Thoracic aorta (tissue), 2 donors: ENCODE results near the gene CNKSR3. TPM values are rescaled to one million over a fixed set of nuclear protein-coding genes. Genes with fewer than 3 reads are reported as not detected.
"Not testable (repeated sequence)": the region's sequence is repeated elsewhere in the genome, so short reads cannot be mapped to it uniquely, and the experiment has no call there.

ENCODE experiments used
- ATAC-seq: fragments of 150-250 bp; one replicate; pipeline ENCODE4 v1.8.0; 2017; ENCODE audit warnings: low read depth; ENCODE audit not compliant: insufficient number of reproducible peaks, low FRiP score
- DNase-seq: peaks from one replicate; pipeline ENCODE4 v3.0.0-alpha.2; 2020; ENCODE audit warnings: low spot score
- H3K27ac ChIP-seq, 2 donors: fragments of 200-600 bp; sonication (generic); 1 replicate in 1 of 2; 2 replicates in 1 of 2; pipeline ENCODE4 v1.5.1; 2016; ENCODE audit warnings: mild to moderate bottlenecking in 2 of 2, moderate library complexity in 2 of 2
- H3K27me3 ChIP-seq: fragments of 200-600 bp; sonication (generic); replicated peaks from 2 replicates; pipeline ENCODE4 v1.6.0; 2016; ENCODE audit warnings: mild to moderate bottlenecking; ENCODE audit not compliant: insufficient read depth
- H3K36me3 ChIP-seq: fragments of 200-600 bp; sonication (generic); one replicate; pipeline ENCODE4 v1.5.1; 2016
- H3K4me1 ChIP-seq, 2 donors: fragments of 200-600 bp; sonication (generic); 1 replicate in 1 of 2; 2 replicates in 1 of 2; pipeline versions ENCODE4 v1.5.1 to v1.6.0; 2016; ENCODE audit warnings: low read depth in 2 of 2, mild to moderate bottlenecking in 1 of 2; ENCODE audit not compliant: control insufficient read depth in 1 of 2
- H3K4me3 ChIP-seq: fragments of 200-600 bp; sonication (generic); 2 replicates; pipeline ENCODE4 v1.5.1; 2016; ENCODE audit warnings: mild to moderate bottlenecking
- H3K9me3 ChIP-seq: fragments of 200-600 bp; sonication (generic); 2 replicates; pipeline ENCODE4 v1.5.1; 2016
- total RNA-seq, 2 donors: library from RNA; depleted of rRNA; stranded (reverse); fragments of >200 nt; gene quantifications; one replicate each; pipeline versions ENCODE4 v1.1.0 to v1.2.3, GENCODE V29; 2016
- TF ChIP-seq, protein P1 (sequence below): fragments of 200-600 bp; sonication (generic); IDR thresholded peaks from one replicate; pipeline ENCODE4 v1.5.1; 2019; ENCODE audit warnings: antibody characterized with exemption

Gene CNKSR3
- total RNA-seq, 2 donors from 2014 or later, result 20.2 to 22.9 TPM

DNA sequence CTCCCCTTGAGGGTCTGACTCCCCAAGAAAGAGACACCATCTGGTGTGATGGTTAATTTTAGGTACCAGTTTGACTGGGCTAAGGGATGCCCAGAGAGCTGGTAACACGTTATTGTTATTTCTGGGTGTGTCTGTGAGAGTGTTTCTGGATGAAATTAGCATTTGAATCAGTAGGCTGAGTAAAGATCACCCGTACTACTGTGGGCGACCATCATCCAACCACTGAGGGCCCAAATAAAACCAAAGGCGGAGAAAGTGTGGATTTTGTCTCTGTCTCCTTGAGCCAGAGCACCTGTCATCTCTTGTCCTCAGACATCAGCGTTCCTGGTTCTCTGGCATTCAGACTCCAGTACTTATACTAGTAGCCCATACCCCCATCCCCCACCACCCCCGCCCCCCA lies 7.9 kb upstream of the CNKSR3 start:
- TF ChIP-seq, protein P1, sequence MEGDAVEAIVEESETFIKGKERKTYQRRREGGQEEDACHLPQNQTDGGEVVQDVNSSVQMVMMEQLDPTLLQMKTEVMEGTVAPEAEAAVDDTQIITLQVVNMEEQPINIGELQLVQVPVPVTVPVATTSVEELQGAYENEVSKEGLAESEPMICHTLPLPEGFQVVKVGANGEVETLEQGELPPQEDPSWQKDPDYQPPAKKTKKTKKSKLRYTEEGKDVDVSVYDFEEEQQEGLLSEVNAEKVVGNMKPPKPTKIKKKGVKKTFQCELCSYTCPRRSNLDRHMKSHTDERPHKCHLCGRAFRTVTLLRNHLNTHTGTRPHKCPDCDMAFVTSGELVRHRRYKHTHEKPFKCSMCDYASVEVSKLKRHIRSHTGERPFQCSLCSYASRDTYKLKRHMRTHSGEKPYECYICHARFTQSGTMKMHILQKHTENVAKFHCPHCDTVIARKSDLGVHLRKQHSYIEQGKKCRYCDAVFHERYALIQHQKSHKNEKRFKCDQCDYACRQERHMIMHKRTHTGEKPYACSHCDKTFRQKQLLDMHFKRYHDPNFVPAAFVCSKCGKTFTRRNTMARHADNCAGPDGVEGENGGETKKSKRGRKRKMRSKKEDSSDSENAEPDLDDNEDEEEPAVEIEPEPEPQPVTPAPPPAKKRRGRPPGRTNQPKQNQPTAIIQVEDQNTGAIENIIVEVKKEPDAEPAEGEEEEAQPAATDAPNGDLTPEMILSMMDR, result no peak
- Histone ChIP-seq H3K36me3 (no peaks in the 10 kb centered on the region), H3K4me1 (peaks cover 0 to 12% of the 10 kb centered on the region in 2 donors), H3K27ac (no peak overlapping the region), H3K4me3 (no peak overlapping the region), H3K9me3 (no peaks in the 10 kb centered on the region), H3K27me3 (no peaks in the 10 kb centered on the region)
- ATAC-seq (no peak), DNase-seq (no peak)

DNA sequence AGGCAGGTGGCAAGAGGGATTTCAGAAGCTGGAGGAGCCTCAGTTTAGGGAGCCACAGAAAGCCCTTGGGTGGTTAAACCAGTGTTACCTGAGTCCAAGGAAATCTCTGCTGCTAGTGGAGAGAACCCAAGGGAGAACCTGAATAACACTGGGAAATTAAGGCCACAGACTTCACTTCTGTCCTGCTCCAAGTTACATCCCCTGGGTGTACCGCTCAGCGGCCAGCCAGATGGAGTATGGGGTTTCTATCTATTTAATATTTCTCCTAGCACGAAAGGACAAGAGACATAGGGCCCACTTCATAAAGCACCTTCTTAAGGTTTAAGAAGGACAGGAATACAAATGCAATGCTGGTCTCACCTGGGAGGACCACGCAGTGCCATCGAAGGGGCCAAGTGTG lies 5.8 kb upstream of the CNKSR3 start:
- Histone ChIP-seq H3K36me3 (no peaks in the 10 kb centered on the region), H3K27me3 (no peaks in the 10 kb centered on the region), H3K4me3 (peak overlapping the region; percentile 65), H3K4me1 (peaks cover 3 to 24% of the 10 kb centered on the region in 2 donors), H3K9me3 (no peaks in the 10 kb centered on the region), H3K27ac (peak overlapping the region; percentile 53 to 61)
- DNase-seq (no peak), ATAC-seq (no peak)
- TF ChIP-seq, protein P1, result no peak

DNA sequence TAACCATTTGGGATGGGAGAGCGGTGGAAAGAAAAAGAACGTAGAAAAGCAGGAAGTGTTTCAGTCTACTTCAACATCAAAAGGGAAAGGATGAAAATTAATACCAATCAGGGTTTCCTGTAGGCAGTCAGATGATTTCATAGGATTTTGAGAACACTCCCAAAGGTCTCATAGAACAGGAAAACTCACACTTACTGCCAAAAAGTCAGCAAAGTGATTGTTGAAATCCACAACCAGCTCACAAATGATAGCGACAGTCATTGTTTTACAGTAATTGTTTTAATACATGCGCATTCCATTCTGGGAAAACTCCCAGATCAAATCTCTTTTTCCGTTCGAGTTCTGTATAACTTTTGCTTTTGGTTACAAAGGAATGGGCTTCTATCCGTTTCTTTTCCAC lies 5.3 kb upstream of the CNKSR3 start:
- peak overlapping the region; percentile 65 for H3K4me3 ChIP-seq
- H3K36me3 ChIP-seq, result no peaks in the 10 kb centered on the region
- DNase-seq, result no peak
- no peaks in the 10 kb centered on the region for H3K27me3 ChIP-seq
- peaks cover 3 to 24% of the 10 kb centered on the region in 2 donors for H3K4me1 ChIP-seq
- no peaks in the 10 kb centered on the region for H3K9me3 ChIP-seq
- TF ChIP-seq, protein P1, result no peak
- ATAC-seq, result no peak
- peak overlapping the region; percentile 53 to 61 for H3K27ac ChIP-seq

DNA sequence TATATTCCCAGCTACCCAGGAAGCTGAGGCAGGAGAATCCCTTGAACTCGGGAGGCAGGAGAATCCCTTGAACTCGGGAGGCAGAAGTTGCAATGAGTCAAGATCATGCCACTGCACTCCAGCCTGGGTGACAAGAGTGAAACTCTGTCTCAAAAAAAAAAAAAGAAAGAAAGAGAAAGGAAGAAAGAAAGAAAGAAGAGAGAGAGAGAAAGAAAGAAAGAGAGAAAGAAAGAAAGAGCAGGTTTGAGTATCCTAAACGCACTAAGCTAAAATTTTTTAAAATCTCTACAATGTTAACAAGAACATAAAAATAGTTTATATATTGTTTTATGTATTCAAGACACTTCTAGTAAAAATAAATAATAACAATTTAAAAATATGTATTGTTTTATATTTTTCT lies 4.6 kb upstream of the CNKSR3 start:
- not testable (repeated sequence) for ATAC-seq, H3K27ac ChIP-seq, H3K36me3 ChIP-seq, H3K9me3 ChIP-seq, H3K27me3 ChIP-seq, DNase-seq, H3K4me3 ChIP-seq
- H3K4me1 ChIP-seq, result peaks cover 3 to 24% of the 10 kb centered on the region in 2 donors

DNA sequence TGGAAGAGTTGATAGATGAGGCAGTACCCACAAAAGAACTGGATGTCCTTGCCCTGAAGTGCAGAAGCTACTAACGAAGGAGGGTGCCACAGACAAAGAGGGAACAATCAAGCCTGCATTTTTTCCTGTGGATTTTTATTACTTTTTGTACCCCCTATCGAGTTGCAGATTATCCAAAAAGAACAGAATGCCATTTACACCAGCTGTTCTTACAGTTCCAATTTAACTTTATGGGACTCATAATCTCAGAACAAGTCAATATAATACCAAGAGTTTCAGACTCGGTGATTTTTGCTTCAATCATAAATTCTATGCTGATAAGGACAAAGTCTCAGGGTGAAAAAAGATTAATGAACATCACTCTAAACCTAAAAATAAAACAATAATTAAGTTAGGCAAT lies 4.0 kb upstream of the CNKSR3 start:
- Histone ChIP-seq H3K27me3 (no peaks in the 10 kb centered on the region), H3K4me3 (no peak overlapping the region), H3K36me3 (no peaks in the 10 kb centered on the region), H3K9me3 (no peaks in the 10 kb centered on the region), H3K27ac (no peak overlapping the region), H3K4me1 (peaks cover 3 to 24% of the 10 kb centered on the region in 2 donors)
- DNase-seq (no peak), ATAC-seq (no peak)
- TF ChIP-seq, protein P1, result no peak

DNA sequence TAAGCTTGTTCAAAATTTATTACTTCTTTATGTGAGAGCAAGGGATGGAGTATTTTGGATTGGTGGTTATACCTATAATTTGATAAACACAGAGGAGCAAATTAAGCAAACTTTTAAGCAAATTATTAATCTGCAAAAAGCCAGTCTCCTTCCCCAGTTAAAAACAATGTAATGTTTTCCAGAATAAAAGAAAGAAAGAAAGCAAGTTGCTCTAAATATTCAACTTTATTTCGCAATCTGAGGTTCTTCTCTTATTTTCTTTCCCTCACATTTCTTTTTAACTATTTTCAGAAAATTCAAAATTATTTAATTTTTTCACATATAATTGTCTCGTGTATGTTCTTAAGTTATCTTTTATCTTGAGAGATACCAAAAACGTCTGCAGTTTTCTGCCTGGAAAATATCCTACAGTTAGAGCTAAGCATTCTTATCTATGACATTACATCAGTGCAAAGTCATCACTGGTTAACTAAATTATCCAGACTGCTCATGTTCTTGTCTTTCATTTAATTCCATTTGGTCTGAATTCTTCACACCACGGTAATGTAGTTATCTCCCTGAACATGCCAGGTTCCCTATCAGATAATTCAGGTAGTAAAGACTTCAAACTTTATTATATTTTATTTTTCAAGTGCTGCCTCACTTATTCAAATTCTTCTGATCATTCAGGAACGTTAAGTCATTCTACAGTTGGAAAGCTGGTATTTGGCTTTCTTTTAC lies 3.3 kb upstream of the CNKSR3 start:
- TF ChIP-seq, protein P1, result no peak
- DNase-seq (no peak), ATAC-seq (no peak)
- H3K4me3 ChIP-seq, result no peak overlapping the region
- no peaks in the 10 kb centered on the region for H3K36me3 ChIP-seq
- peaks cover 3 to 24% of the 10 kb centered on the region in 2 donors for H3K4me1 ChIP-seq
- H3K27ac ChIP-seq, result no peak overlapping the region
- no peaks in the 10 kb centered on the region for H3K9me3 ChIP-seq
- no peaks in the 10 kb centered on the region for H3K27me3 ChIP-seq
